Measurements from ENCODE around the gene FBN2.
"Not testable (repeated sequence)": the region's sequence is repeated elsewhere in the genome, so short reads cannot be mapped to it uniquely, and the experiment has no call there.

The FBN2 gene

GRCh38 chr5:128427921-128428320 lies 110.1 kb downstream of the FBN2 start:
- DNase-seq (ENCODE audit: low read depth in 2 of 3, low spot score in 2 of 3) = no peak

DNA sequence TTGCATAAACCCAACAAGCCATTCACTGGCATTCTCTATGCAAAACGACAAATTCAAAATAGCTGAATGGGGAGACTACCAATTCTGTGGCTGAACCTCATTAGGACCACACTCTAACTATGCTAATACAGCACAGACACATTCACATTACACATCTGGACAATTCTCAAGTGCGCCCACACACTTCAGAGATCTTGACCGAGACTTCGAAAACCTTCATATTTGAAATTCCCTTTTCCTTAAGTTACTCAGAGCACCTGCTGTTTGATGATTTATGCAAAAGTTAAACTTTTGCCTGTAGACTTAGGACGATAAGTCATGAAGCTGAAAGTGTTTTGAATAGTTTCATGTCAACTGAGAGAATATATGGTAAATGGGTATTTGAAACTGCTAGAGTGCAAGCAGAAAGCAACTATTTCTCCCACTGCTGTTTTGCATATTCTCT lies 111.9 kb downstream of the FBN2 start:
- no peak for DNase-seq (ENCODE audit: low read depth in 2 of 3, low spot score in 2 of 3)

DNA sequence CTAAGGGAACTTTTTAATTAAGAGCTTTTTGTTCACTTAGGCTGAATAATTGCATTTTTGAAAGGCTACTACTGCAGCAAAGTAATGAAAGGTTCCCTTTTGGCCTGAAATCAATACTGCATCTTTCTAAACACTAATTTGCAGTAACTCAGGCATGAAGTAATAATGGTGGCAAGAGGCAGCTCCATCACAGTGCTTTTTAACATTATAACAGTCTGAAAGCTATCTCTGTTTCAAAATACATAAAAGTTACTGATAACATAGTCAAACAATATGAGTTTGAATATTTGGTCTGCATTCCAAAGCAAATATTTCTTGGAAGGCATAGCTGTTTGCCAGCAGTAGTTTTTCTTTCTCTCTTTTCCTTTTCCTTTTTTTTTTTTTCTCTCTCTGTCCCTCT lies 113.4 kb downstream of the FBN2 start:
- no peak for DNase-seq (ENCODE audit: low read depth in 2 of 3, low spot score in 2 of 3)

DNA sequence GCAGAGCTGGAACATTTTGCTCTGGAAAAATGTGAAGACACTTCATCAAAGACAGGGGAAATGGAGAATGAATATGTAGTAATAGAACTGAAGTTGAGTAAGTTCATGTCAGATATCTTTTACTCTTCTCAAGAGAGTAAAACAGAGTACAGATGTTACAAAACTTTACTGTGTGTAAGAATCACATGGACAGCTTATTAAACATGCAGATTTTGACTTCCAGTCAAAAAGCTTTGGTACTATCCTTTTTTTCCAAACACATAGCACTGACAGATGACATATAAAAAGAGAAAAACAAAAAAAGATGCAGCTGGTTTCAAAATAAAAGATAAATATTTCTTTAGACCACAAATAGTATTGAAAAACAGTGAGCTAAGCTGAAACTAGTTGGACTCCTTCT lies 115.4 kb downstream of the FBN2 start:
- no peak for DNase-seq (ENCODE audit: low read depth in 2 of 3, low spot score in 2 of 3)

DNA sequence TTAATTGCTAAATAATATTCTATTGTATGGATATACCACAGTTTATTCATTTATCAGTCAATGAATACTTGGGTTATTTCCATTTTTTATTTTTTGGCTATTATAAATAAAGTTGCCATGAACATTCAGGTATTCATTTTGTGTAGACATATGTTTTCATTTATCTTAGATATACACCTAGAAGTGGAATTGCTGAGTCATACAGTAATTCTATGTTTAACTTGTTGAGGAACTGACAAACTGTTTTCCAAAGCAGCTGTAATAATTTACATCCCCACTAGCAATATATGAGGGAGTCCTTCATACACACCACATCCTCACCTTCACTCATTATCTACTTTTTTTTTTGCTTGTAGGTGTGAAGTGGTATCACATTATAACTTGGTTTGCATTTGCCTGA lies 123.6 kb downstream of the FBN2 start:
- no peak for DNase-seq (ENCODE audit: low read depth in 2 of 3, low spot score in 2 of 3)

GRCh38 chr5:128413356-128413755 lies 124.7 kb downstream of the FBN2 start:
- no peak for DNase-seq (ENCODE audit: low read depth in 2 of 3, low spot score in 2 of 3)

DNA sequence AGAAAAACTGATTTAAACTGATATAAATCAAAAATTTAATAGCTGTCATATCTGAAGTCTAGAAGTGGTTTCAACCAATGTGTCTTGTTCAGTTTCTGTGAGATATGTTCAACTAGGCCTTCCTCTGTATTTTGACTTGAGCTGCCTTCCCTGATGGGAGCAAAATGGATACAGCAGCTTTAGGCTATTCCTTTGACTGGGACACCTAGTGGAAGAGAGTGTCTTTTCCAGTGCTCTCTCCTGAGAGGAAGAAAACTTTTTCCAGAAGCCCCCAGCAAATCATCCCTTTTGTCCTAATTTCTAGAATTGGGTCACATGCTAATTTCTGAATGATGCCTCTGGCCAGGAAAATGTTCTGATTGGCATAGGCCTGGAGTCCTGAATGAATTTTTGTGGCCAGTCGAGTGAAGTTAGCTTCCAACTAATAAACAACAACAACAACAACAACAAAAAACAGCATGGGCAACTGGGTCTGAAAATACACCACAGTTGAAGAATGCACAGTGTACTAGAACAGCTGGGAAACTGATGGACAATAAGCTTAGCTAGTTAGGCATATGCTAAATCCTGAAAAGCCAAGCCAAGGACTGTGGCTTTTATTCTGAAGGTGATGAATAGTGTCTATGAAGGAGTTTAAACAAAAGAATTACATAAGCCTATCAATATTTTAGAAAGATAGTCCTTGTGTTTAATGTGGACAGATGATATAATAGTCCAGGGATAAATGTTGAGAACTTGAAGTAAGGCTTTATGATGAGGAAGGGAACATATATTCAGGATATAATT lies 125.7 kb downstream of the FBN2 start:
- DNase-seq (ENCODE audit: low read depth in 2 of 3, low spot score in 2 of 3) = no peak

DNA sequence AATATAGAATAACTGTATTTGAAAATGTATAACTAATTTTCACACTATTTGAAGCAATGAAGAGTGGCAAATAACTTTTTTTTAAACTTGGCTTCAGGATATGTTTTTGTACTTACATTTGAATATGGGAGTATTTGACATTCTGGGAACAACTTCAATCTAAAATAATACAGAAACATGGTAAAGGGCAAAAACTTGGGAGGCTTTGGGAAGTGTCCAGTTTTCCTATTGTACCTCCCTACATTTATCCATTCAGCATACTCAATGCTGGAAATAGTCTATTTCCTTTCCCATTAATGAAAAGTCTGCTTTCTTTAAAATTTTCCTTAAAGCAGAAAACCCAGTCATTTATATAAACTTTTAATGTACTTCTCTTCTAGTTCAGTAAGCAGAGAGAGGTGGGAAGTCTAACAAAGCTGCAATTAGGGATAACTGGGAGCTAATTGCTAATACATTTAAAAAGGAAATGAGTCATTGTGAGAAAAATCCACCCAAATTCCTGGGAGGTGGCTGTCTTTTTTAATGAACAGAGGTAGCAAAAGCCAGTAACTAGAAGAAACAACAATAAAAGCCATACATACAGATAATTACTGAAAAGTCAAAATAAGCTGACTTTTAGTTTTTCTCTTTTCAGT lies 128.8 kb downstream of the FBN2 start:
- no peak for DNase-seq (ENCODE audit: low read depth in 2 of 3, low spot score in 2 of 3)

DNA sequence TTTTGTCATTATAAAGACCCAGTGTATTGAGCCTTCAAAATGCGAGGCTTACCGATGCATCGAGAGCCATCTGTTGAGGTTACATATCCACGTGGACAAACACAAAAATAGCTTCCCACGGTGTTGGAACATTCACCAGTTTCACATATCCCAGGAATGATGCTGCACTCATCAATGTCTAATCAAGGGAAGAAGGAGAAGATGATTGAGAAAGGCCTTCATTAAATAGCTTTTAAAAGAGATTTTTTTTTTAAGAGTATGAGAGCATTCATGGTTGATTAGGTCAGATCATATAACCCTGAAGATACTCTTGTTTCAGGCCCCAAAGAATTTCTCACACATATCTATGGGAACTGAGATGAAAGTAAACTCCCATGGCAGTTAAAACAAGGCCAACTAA lies 129.4 kb downstream of the FBN2 start:
- DNase-seq (ENCODE audit: low read depth in 2 of 3, low spot score in 2 of 3) = no peak

GRCh38 chr5:128407944-128408343 lies 130.1 kb downstream of the FBN2 start:
- no peak for DNase-seq (ENCODE audit: low read depth in 2 of 3, low spot score in 2 of 3)

- DNase-seq (ENCODE audit: low read depth in 2 of 3, low spot score in 2 of 3) = no peak
Observed at GRCh38 chr5:128406803-128407202, 131.2 kb downstream of the FBN2 start.

GRCh38 chr5:128405159-128405558 lies 132.9 kb downstream of the FBN2 start:
- no peak for DNase-seq (ENCODE audit: low read depth in 2 of 3, low spot score in 2 of 3)

GRCh38 chr5:128403333-128403732 lies 134.7 kb downstream of the FBN2 start:
- no peak for DNase-seq (ENCODE audit: low read depth in 2 of 3, low spot score in 2 of 3)

- no peak for DNase-seq (ENCODE audit: low read depth in 2 of 3, low spot score in 2 of 3)
Observed at GRCh38 chr5:128402506-128402905, 135.5 kb downstream of the FBN2 start.

- not testable (repeated sequence) for DNase-seq (ENCODE audit: low read depth in 2 of 3, low spot score in 2 of 3)
Observed at GRCh38 chr5:128400766-128401165, 137.3 kb downstream of the FBN2 start.

DNA sequence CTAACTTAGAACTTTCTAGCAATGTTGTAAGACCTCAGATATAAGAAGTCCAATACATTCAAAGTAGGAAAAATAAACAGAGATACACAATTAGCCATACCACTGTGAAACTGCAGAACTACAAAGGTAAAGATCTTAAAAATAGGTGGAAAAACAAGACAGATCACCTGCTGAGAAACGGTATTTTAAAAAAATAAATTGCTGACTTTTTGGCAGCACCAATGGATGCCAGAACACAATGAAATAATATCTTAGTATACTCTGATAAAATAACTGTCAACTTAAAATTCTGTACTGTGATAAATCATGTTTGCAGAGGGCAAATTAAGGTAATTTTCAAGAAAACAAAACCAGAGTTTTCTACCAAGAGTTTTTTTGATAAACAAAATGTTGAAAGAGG lies 138.9 kb downstream of the FBN2 start:
- no peak for DNase-seq (ENCODE audit: low read depth in 2 of 3, low spot score in 2 of 3)

- DNase-seq (ENCODE audit: low read depth in 2 of 3, low spot score in 2 of 3) = no peak
Observed at GRCh38 chr5:128397876-128398275, 140.2 kb downstream of the FBN2 start.

- DNase-seq (ENCODE audit: low read depth in 2 of 3, low spot score in 2 of 3) = no peak
Observed at GRCh38 chr5:128395073-128395472, 143.0 kb downstream of the FBN2 start.

DNA sequence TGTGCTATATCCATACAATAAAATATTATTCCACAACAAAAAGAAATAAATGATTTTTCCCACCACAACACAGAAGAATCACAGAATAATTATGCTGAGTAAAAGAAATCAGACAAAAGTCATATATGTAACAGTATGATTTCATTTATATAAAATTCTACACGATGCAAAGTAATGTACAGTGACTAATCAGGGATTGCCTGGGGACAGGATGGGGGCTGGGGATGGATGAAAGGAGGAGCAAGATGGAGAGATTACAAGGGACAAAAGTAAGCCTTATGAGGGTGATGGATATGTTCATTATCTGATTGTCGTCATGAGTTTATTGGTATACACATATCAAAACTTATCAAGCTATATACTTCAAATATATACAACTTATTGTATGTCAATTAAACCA lies 154.0 kb downstream of the FBN2 start:
- DNase-seq (ENCODE audit: low read depth in 2 of 3, low spot score in 2 of 3) = no peak

- DNase-seq (ENCODE audit: low read depth in 2 of 3, low spot score in 2 of 3) = no peak
Observed at GRCh38 chr5:128380337-128380736, 157.7 kb downstream of the FBN2 start.

GRCh38 chr5:128378632-128379031 lies 159.4 kb downstream of the FBN2 start:
- DNase-seq (ENCODE audit: low read depth in 2 of 3, low spot score in 2 of 3) = no peak

DNA sequence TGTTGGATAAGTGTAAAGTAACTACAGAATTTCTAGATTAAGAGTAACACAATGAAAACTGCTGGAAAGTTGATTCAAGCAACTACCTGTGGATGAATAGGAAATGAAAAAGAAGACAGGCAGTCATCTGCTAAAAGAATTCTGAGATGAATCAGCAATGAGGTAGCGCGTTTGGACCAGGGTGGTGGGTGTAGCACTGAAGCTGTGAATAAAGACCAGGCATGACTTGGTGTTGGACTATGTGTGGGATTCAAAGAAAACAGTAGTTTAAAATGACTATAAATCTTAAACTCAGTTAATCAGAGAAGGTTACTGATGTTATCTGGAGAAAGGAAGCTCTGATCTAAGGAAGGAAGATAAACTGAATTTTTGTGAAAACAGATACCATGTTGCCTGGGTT lies 159.8 kb downstream of the FBN2 start:
- no peak for DNase-seq (ENCODE audit: low read depth in 2 of 3, low spot score in 2 of 3)

DNA sequence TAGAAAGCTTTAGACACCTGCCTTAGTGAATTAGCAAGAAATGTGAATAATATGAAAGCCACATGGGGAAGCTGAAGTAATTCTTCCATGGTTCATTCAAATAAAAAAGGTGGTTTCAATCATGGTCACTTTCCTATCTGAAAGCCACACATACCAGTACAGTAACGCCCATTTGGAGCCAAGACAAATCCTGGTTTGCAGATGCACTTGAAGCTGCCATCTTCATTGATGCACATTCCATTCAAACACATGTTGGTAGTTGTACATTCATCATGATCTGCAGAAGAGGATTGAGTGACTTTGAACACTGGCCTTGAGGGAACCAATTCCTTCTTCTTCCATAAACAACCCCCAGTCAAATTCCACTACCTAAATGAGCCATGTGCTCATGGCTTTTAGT lies 161.5 kb downstream of the FBN2 start:
- DNase-seq (ENCODE audit: low read depth in 2 of 3, low spot score in 2 of 3) = no peak
